Natural killer cell (primary cell): Measurements from ENCODE around the gene ABHD12B. TPM values are rescaled to one million over a fixed set of nuclear protein-coding genes. Genes with fewer than 3 reads are reported as not detected.
"Not testable (repeated sequence)": the region's sequence is repeated elsewhere in the genome, so short reads cannot be mapped to it uniquely, and the experiment has no call there.

Source experiments
- ATAC-seq, 3 donors: fragments of 150-1000 bp in 2 of 3; fragments of 200-7000 bp in 1 of 3; cut with Tn5 transposase; 1 replicate in 1 of 3; 2 replicates in 2 of 3; pipeline ENCODE4 v1.10.0; 2021; ENCODE audit warnings: mild to moderate bottlenecking in 2 of 3, moderate library complexity in 2 of 3
- DNase-seq, 2 donors: peaks; one replicate each; pipeline versions ENCODE4 v3.0.0 to v3.0.0-alpha.2; 2013 to 2021; ENCODE audit warnings: mixed read lengths in 1 of 2
- H3K27ac ChIP-seq: one replicate; pipeline ENCODE4 v1.5.1; 2013; ENCODE audit warnings: mild to moderate bottlenecking, low read length
- H3K27me3 ChIP-seq: one replicate; pipeline ENCODE4 v1.6.1; 2013; ENCODE audit warnings: low read length; ENCODE audit not compliant: control insufficient read depth, insufficient read depth
- H3K36me3 ChIP-seq: one replicate; pipeline ENCODE4 v1.6.1; 2013; ENCODE audit warnings: low read length; ENCODE audit not compliant: control insufficient read depth, insufficient read depth
- H3K4me1 ChIP-seq: one replicate; pipeline ENCODE4 v1.6.1; 2013; ENCODE audit warnings: low read length; ENCODE audit not compliant: control insufficient read depth, insufficient read depth
- H3K4me3 ChIP-seq: one replicate; pipeline ENCODE4 v1.5.1; 2013; ENCODE audit warnings: low read length
- H3K9me3 ChIP-seq: one replicate; pipeline ENCODE4 v1.6.1; 2013; ENCODE audit warnings: low read length; ENCODE audit not compliant: control insufficient read depth, insufficient read depth
- H3K27ac Mint-ChIP-seq, 2 donors: one replicate each; pipeline ENCODE4 v1.8.0; 2022; ENCODE audit warnings: mild to moderate bottlenecking in 2 of 2, mixed read lengths in 2 of 2, moderate library complexity in 1 of 2
- H3K27me3 Mint-ChIP-seq, 2 donors: one replicate each; pipeline ENCODE4 v1.8.0; 2022; ENCODE audit warnings: low read depth in 2 of 2, mixed read lengths in 2 of 2
- H3K36me3 Mint-ChIP-seq: one replicate; pipeline ENCODE4 v1.8.0; 2022; ENCODE audit warnings: mixed read lengths
- H3K4me1 Mint-ChIP-seq, 2 donors: one replicate each; pipeline ENCODE4 v1.8.0; 2022; ENCODE audit warnings: mixed read lengths in 2 of 2
- H3K4me3 Mint-ChIP-seq: one replicate; pipeline ENCODE4 v1.8.0; 2022; ENCODE audit warnings: mild to moderate bottlenecking, moderate library complexity, mixed read lengths
- H3K9me3 Mint-ChIP-seq, 2 donors: one replicate each; pipeline ENCODE4 v1.8.0; 2022; ENCODE audit warnings: mixed read lengths in 2 of 2
- WGBS: methylation state at CpG from one replicate; pipeline ENCODE4 v1.1.7; 2013; ENCODE audit warnings: missing lambda C conversion rate; ENCODE audit not compliant: insufficient coverage; 5-methylcytosine and 5-hydroxymethylcytosine counted together
- intact Hi-C: fragments of 100-400 bp; cut with micrococcal nuclease; formaldehyde crosslinking; loops from one replicate; pipeline ENCODE4 v1.14.2; 2022
- total RNA-seq, 4 donors: library from RNA; stranded (reverse); fragments of 120-200 nt in 1 of 4; gene quantifications; one replicate each; pipeline versions ENCODE4 v1.2.3 to v1.2.4, GENCODE V29; 2013 to 2022
- TF ChIP-seq, protein P1 (sequence below): fragments of 200-600 bp; IDR thresholded peaks from one replicate; pipeline ENCODE4 v1.8.0; 2022; ENCODE audit warnings: antibody characterized with exemption

The ABHD12B gene
- total RNA-seq, 3 donors from 2014 or later (not counting 1 experiment from before 2014, with no cell fraction given): not detected

DNA sequence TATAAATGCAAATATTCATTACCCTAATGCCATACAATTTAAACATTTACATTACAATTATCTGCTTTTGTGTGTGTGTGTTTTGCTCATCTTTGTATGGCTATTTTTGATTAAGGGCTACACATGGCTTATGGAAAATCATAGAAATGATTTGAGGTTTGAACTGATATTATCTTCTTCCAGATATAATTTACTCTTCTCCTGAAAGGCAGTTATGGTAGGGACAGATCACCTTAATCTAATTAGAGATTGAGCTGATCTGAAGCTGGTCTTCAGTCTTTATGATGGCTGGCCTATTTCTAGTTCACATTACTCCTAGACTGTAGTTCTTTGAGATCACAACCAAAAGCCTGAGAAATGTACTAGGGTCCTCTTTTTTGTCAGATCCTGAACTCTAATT lies 15.6 kb downstream of the ABHD12B start:
- Mint-ChIP-seq H3K27me3 (peaks cover 25 to 46% of the 10 kb centered on the region in 2 donors), H3K9me3 (no peaks in the 10 kb centered on the region), H3K27ac (no peak overlapping the region), H3K4me1 (no peaks in the 10 kb centered on the region), H3K4me3 (no peak overlapping the region), H3K36me3 (no peaks in the 10 kb centered on the region)
- Histone ChIP-seq H3K4me3 (no peak overlapping the region), H3K36me3 (no peaks in the 10 kb centered on the region), H3K27ac (no peak overlapping the region), H3K9me3 (no peaks in the 10 kb centered on the region), H3K27me3 (peaks cover 7% of the 10 kb centered on the region), H3K4me1 (no peaks in the 10 kb centered on the region)
- DNase-seq: no peak
- TF ChIP-seq, protein P1, sequence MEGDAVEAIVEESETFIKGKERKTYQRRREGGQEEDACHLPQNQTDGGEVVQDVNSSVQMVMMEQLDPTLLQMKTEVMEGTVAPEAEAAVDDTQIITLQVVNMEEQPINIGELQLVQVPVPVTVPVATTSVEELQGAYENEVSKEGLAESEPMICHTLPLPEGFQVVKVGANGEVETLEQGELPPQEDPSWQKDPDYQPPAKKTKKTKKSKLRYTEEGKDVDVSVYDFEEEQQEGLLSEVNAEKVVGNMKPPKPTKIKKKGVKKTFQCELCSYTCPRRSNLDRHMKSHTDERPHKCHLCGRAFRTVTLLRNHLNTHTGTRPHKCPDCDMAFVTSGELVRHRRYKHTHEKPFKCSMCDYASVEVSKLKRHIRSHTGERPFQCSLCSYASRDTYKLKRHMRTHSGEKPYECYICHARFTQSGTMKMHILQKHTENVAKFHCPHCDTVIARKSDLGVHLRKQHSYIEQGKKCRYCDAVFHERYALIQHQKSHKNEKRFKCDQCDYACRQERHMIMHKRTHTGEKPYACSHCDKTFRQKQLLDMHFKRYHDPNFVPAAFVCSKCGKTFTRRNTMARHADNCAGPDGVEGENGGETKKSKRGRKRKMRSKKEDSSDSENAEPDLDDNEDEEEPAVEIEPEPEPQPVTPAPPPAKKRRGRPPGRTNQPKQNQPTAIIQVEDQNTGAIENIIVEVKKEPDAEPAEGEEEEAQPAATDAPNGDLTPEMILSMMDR: no peak
- no peak for ATAC-seq
- intact Hi-C loops: no loop called here

DNA sequence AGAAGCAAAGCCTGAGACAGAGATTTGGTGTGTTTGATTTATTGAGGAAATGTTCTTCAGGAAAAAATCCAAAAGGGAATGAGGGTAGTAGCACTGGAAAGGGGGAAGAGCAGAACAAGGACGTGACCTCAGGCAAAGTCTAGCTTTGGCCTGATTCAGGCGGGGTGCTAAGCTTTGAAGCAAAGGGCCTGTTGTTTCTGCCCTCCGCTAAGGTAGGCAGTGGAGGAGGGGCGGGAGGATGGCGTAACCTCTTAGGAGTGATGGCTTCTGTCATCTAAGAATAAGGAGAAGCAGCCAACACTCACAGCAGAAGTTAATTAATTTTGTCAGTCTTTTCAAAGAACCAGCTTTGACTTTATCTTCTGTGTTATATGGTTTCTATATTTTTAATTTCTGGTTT lies 20.4 kb downstream of the ABHD12B start:
- H3K4me3 ChIP-seq: no peak overlapping the region
- intact Hi-C loops: no loop called here
- no peak overlapping the region for H3K27ac ChIP-seq
- no peaks in the 10 kb centered on the region for H3K4me1 ChIP-seq
- DNase-seq (no peak), ATAC-seq (no peak)
- peaks cover 0 to 17% of the 10 kb centered on the region in 2 donors for H3K27me3 Mint-ChIP-seq
- H3K4me1 Mint-ChIP-seq: no peaks in the 10 kb centered on the region
- no peaks in the 10 kb centered on the region for H3K36me3 Mint-ChIP-seq
- H3K27ac Mint-ChIP-seq: no peak overlapping the region
- no peaks in the 10 kb centered on the region for H3K36me3 ChIP-seq
- H3K9me3 Mint-ChIP-seq: no peaks in the 10 kb centered on the region
- H3K9me3 ChIP-seq: no peaks in the 10 kb centered on the region
- TF ChIP-seq, protein P1: no peak
- no peak overlapping the region for H3K4me3 Mint-ChIP-seq
- WGBS: 89% methylated on average over 5 of the region's 5 CpGs
- H3K27me3 ChIP-seq: no peaks in the 10 kb centered on the region

DNA sequence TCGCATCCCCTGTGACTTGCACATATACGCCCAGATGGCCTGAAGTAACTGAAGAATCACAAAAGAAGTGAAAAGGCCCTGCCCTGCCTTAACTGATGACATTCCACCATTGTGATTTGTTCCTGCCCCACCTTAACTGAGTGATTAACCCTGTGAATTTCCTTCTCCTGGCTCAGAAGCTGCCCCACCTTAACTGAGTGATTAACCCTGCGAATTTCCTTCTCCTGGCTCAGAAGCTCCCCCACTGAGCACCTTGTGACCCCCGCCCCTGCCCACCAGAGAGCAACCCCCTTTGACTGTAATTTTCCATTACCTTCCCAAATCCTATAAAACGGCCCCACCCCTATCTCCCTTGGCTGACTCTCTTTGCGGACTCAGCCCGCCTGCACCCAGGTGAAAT lies 24.6 kb downstream of the ABHD12B start:
- WGBS: no CpG with 5 or more reads among the region's 7 CpGs
- intact Hi-C loops: not testable (repeated sequence)

DNA sequence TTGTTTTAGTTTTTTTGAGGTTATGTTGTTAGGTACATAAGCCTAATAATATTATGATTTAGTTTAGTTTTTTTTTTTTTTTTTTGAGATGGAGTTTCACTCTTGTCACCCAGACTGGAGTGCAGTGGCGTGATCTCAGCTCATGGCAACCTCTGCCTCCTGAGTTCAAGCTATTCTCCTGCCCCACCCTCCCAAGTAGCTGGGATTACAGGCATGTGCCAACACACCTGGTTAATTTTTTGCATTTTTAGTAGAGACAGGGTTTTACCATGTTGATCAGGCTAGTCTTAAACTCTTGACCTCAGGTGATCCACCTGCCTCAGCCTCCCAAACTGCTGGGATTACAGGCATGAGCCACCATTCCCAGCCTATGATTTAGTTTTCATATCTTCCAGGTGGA lies 25.2 kb downstream of the ABHD12B start:
- ATAC-seq, H3K36me3 ChIP-seq, DNase-seq, intact Hi-C loops, H3K27ac Mint-ChIP-seq, H3K9me3 ChIP-seq, H3K36me3 Mint-ChIP-seq, H3K9me3 Mint-ChIP-seq, H3K27me3 ChIP-seq, H3K4me3 ChIP-seq, H3K4me1 ChIP-seq, H3K4me1 Mint-ChIP-seq, H3K4me3 Mint-ChIP-seq, H3K27ac ChIP-seq: not testable (repeated sequence)
- H3K27me3 Mint-ChIP-seq: peaks cover 13 to 15% of the 10 kb centered on the region in 2 donors
- 75% methylated on average over 1 of the region's 1 CpG for WGBS

More for the DNA sequence above, 24.6 kb downstream of the ABHD12B start:
- H3K4me3 Mint-ChIP-seq, H3K9me3 ChIP-seq, ATAC-seq, H3K4me3 ChIP-seq, H3K27me3 ChIP-seq, H3K36me3 Mint-ChIP-seq, DNase-seq, H3K9me3 Mint-ChIP-seq, H3K36me3 ChIP-seq, H3K4me1 Mint-ChIP-seq, H3K27ac ChIP-seq, H3K4me1 ChIP-seq, H3K27ac Mint-ChIP-seq: not testable (repeated sequence)
- peaks cover 13 to 15% of the 10 kb centered on the region in 2 donors for H3K27me3 Mint-ChIP-seq
